Thyroid gland (tissue), 4 donors: Measurements from ENCODE around the gene CDC27. TPM values are rescaled to one million over a fixed set of nuclear protein-coding genes. Genes with fewer than 3 reads are reported as not detected.

Experiments used
- DNase-seq, 2 donors: peaks; one replicate each; pipeline ENCODE4 v3.0.0-alpha.2; 2019
- H3K27ac ChIP-seq, 3 donors: fragments of 200-600 bp; sonication (generic); 1 replicate in 2 of 3; 2 replicates in 1 of 3; pipeline ENCODE4 v1.5.1; 2016 to 2019; ENCODE audit warnings: mild to moderate bottlenecking in 1 of 3, moderate library complexity in 1 of 3
- H3K27me3 ChIP-seq: fragments of 200-600 bp; sonication (generic); one replicate; pipeline ENCODE4 v1.5.1; 2019
- H3K36me3 ChIP-seq, 2 donors: fragments of 200-600 bp; sonication (generic); one replicate each; pipeline ENCODE4 v1.5.1; 2016 to 2019
- H3K4me1 ChIP-seq, 2 donors: fragments of 200-600 bp; sonication (generic); one replicate each; pipeline ENCODE4 v1.5.1; 2017 to 2019
- H3K4me3 ChIP-seq, 3 donors: fragments of 200-600 bp; sonication (generic); replicated peaks in 1 of 3; 1 replicate in 2 of 3; 2 replicates in 1 of 3; pipeline ENCODE4 v1.5.1; 2016; ENCODE audit warnings: mild to moderate bottlenecking in 1 of 3
- H3K9me3 ChIP-seq: fragments of 200-600 bp; sonication (generic); one replicate; pipeline ENCODE4 v1.5.1; 2017
- CTCF ChIP-seq, 6 experiments: fragments of 200-600 bp in 3 of 6; fragments of 450-650 bp in 3 of 6; sonication (generic) in 3 of 6; IDR thresholded peaks; one replicate each; pipeline ENCODE4 v1.5.1; 2016 to 2019; ENCODE audit warnings: antibody characterized with exemption in 6 of 6, mild to moderate bottlenecking in 2 of 6, inconsistent platforms in 1 of 6, moderate library complexity in 1 of 6
- POLR2A ChIP-seq, 2 donors: fragments of 450-650 bp; IDR thresholded peaks; one replicate each; pipeline ENCODE4 v1.6.1; 2017; ENCODE audit warnings: antibody characterized with exemption in 2 of 2, mild to moderate bottlenecking in 2 of 2, moderate library complexity in 1 of 2
- WGBS, 2 donors: methylation state at CpG; one replicate each; pipeline ENCODE4 v1.1.5; 2017; 5-methylcytosine and 5-hydroxymethylcytosine counted together
- intact Hi-C: fragments of 100-400 bp; cut with DNase I; formaldehyde crosslinking; loops from one replicate; pipeline ENCODE4 v1.15.1; 2023
- total RNA-seq, 4 donors: library from RNA; depleted of rRNA; stranded (reverse); fragments of >200 nt; gene quantifications; one replicate each; pipeline ENCODE4 v1.2.3, GENCODE V29; 2016

Gene CDC27
- total RNA-seq, 4 donors from 2014 or later: 124 to 195 (median 181) TPM

DNA sequence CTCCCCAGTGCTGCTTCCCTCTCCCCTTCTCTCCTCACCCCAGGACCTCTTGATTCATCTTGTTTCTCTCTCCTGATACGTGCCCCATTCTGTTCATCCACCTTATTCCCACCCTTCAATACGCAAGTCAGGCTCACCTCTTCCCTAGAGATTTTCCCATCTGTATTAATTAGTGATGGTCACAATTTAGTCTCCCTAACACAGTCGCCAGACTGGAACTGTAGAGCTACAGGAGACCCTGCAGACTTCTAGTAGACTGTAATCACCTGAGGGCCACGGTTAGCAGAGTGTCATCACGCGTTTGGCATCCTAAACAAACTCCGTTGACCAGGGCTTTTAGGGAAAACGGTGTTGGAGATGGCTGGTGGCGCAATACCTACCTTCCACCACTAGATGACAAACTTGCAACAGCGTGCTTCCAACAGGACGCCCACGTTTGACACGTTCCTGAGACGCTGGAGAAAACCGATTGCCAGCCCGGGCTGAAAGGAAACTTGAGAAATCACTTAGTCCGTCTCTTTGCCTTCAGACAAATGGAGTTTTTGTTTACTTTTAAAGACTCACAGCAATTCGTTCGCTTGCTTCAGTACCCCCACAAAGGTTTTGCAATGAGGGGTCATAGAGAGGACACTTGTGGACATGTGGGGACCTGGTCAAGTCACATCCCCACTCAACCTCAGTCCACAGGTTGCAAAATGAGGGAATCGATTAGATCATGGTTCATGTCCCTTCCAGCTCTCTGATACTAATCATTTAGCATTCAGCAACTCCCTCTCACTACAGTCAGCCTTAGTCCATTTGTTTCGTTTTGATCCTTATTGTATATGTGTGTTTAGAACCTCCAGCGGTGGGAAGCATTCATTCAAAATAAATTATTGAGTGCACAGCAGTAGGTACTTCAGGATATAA is 40.7 kb upstream of the CDC27 start:
- Histone ChIP-seq H3K4me1 (peaks cover 40 to 54% of the 10 kb centered on the region in 2 donors), H3K36me3 (no peaks in the 10 kb centered on the region), H3K27ac (peak overlapping the region; percentile 84 to 97 (median 93)), H3K4me3 (no peak overlapping the region), H3K9me3 (no peaks in the 10 kb centered on the region), H3K27me3 (no peaks in the 10 kb centered on the region)
- TF ChIP-seq POLR2A (IDR thresholded peaks at IDR 0.05) (peak in 1 of 2 donors; percentile 63), CTCF (IDR thresholded peaks at IDR 0.05) (peak; percentile 95 to 99 (median 99))
- intact Hi-C loops: loop anchor here (5.0 to 10.0 kb wide), 2 partner anchors 88 to 395 kb away; no protein-coding TSS in a partner anchor
- peak; percentile 94 for DNase-seq
- 7% methylated on average over 22 of the region's 22 CpGs for WGBS, 2 donors

DNA sequence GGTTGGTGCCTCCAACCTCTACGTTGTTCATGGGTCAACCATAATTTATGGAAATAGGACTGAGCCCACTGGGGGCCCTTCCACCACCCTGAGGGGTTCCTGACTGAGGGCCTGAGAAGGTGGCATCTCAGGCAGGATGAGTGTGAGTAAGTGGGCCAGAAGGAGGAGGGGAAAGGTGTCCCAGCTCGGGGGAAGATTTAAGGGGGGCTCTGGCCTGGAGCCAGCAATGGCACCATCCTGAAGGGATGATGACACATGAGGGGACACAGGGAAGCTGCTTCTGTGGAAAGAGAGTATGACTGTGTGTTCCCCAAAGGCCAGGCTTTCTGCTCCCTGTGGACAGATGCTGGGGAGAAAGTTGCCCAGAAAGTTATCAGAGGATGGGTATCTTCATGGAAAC is 38.8 kb upstream of the CDC27 start:
- no peak for TF ChIP-seq CTCF (IDR thresholded peaks at IDR 0.05)
- no peak for TF ChIP-seq POLR2A (IDR thresholded peaks at IDR 0.05)
- peaks cover 44 to 56% of the 10 kb centered on the region in 2 donors for H3K4me1 ChIP-seq
- no peaks in the 10 kb centered on the region for H3K27me3 ChIP-seq
- no peaks in the 10 kb centered on the region for H3K9me3 ChIP-seq
- no peak overlapping the region for H3K4me3 ChIP-seq
- intact Hi-C loops: loop anchor here (5.0 kb wide), 1 partner anchor 89 kb away; no protein-coding TSS in a partner anchor
- peak overlapping the region in 1 of 3 donors; percentile 34 for H3K27ac ChIP-seq
- WGBS, 2 donors: 87 to 88% methylated on average over 2 of the region's 2 CpGs
- H3K36me3 ChIP-seq: no peaks in the 10 kb centered on the region
- DNase-seq: no peak

- intact Hi-C loops: loop anchor here (5.0 kb wide), 1 partner anchor 91 kb away; no protein-coding TSS in a partner anchor
- peaks cover 30 to 38% of the 10 kb centered on the region in 2 donors for H3K4me1 ChIP-seq
- H3K36me3 ChIP-seq: no peaks in the 10 kb centered on the region
- DNase-seq: no peak
- 90 to 98% methylated on average over 2 of the region's 2 CpGs for WGBS, 2 donors
- no peaks in the 10 kb centered on the region for H3K9me3 ChIP-seq
- H3K27ac ChIP-seq: peak overlapping the region; percentile 52 to 94 (median 88)
- no peak overlapping the region for H3K4me3 ChIP-seq
- H3K27me3 ChIP-seq: no peaks in the 10 kb centered on the region
- TF ChIP-seq POLR2A (IDR thresholded peaks at IDR 0.05) (no peak), CTCF (IDR thresholded peaks at IDR 0.05) (no peak)
These were observed 37.0 kb upstream of the CDC27 start for GRCh38 chr17:47225911-47226688.

DNA sequence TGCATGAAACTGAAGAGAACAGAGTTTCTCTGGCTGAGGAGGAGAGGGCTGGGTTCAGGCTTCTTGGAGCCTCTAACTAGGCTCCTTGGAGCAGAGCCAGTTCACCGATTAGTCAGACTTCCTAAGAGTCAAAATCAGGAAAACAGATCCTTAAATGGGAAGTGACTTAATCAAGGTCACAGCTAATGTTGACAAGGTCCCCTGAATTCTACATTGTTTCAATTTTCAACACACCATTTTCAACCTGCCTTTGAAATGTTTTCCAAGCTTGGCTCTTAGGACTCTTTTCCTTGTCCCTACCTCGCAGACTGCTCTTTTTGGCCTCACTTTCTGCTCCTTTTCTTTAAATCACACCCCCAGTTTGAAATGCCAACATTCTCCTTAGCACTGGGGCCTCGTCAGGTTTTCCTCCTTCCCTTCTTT is 36.4 kb upstream of the CDC27 start:
- H3K27me3 ChIP-seq: no peaks in the 10 kb centered on the region
- no peak overlapping the region for H3K4me3 ChIP-seq
- intact Hi-C loops: loop anchor here (5.0 kb wide), 1 partner anchor 92 kb away; no protein-coding TSS in a partner anchor
- 36 to 44% methylated on average over 3 of the region's 3 CpGs for WGBS, 2 donors
- TF ChIP-seq CTCF (IDR thresholded peaks at IDR 0.05): no peak
- no peak for TF ChIP-seq POLR2A (IDR thresholded peaks at IDR 0.05)
- H3K9me3 ChIP-seq: no peaks in the 10 kb centered on the region
- peaks cover 26 to 34% of the 10 kb centered on the region in 2 donors for H3K4me1 ChIP-seq
- peak overlapping the region; percentile 52 to 94 (median 88) for H3K27ac ChIP-seq
- H3K36me3 ChIP-seq: no peaks in the 10 kb centered on the region
- peak; percentile 70 to 73 for DNase-seq
